ENCODE data around the gene AP1B1. TPM values are rescaled to one million over a fixed set of nuclear protein-coding genes. Genes with fewer than 3 reads are reported as not detected.

AP1B1 gene
- total and polyA plus RNA-seq, 2 of the 8 experiments (the other 6 are each of a cell fraction or from before 2014, with no cell fraction given): 64.2 to 86.8 TPM

DNA sequence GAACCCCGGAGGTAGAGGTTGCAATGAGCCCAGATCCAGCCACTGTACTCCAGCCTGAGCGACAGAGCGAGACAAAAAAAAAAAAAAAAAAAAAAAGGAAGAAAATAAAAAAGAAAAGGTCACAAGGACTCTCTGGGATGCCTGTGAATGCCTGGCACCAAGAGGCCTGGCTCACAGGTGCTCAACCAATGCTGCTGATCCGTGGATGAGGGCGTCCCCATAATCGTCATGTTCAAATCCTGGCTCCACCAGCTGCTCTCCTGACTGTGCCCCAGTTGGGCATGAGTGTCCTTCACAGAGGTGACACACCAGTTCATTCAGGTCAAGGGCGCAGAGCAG, 82.6 kb downstream of the AP1B1 start:
- peak overlapping the region; percentile 95; the same call in 1 of the 2 replicates for H2BK5ac ChIP-seq (ENCODE audit: low read depth, low read length)
- ChIA-PET CTCF (ENCODE audit: partially characterized antibody) (interaction anchor here (0.6 to 2.2 kb wide), 6 partner anchors 12 to 218 kb away, joined by 3 to 10 read pairs (median 4); no protein-coding TSS in a partner anchor), POLR2A (ENCODE audit: partially characterized antibody) (interaction anchor here (0.8 to 9.1 kb wide), 13 partner anchors 8 to 85 kb away, joined by 3 to 66 read pairs (median 7); partner anchors contain the start of genes EWSR1, RASL10A and RHBDD3)
- 68% methylated on average over 7 of the region's 7 CpGs; no CpG with 5 or more reads in 1 of the 2 experiments for WGBS, 2 experiments (ENCODE audit: extremely low coverage in 1 of 2, insufficient coverage in 1 of 2, insufficient read length in 1 of 2, insufficient replicate concordance in 2 of 2, low coverage in 1 of 2, low lambda C conversion rate in 2 of 2, missing lambda C conversion rate in 1 of 2)
- no peak overlapping the region for H3K56ac ChIP-seq (replicated peaks; ENCODE audit: insufficient read length, low read depth, low read length)
- no peak for FAIRE-seq
- no peak overlapping the region for H2AK5ac ChIP-seq (ENCODE audit: low read depth, low read length)
- H4K91ac ChIP-seq (replicated peaks; ENCODE audit: insufficient read length, low read length): peak overlapping the region; percentile 83
- H3K79me2 ChIP-seq (ENCODE audit: control insufficient read depth in 1 of 2, insufficient read depth in 2 of 2, low read length in 2 of 2): no peaks in the 10 kb centered on the region
- no peak overlapping the region for H2BK20ac ChIP-seq (ENCODE audit: low read length)
- H4K8ac ChIP-seq (ENCODE audit: extremely low read depth, insufficient read depth, low read length): no peak overlapping the region
- H3K4me3 ChIP-seq (ENCODE audit: extremely low read depth in 1 of 4, insufficient read depth in 2 of 4, low read depth in 3 of 4, low read length in 4 of 4): peak overlapping the region; percentile 40 to 68 (median 52); a peak in 7 of 8 replicates
- H3K9me3 ChIP-seq (ENCODE audit: insufficient read depth in 2 of 2, low read depth in 1 of 2, low read length in 1 of 2): no peaks in the 10 kb centered on the region
- no peak overlapping the region for H3K27ac ChIP-seq (ENCODE audit: low read depth, low read length)
- H3K36me3 ChIP-seq (ENCODE audit: control insufficient read depth in 2 of 4, insufficient read depth in 4 of 4, low read length in 3 of 4): peaks cover 0 to 2% (median under 1%) of the 10 kb centered on the region in 4 experiments; a peak in 1 of 8 replicates
- peaks cover 0 to 8% of the 10 kb centered on the region in 2 experiments for H4K20me1 ChIP-seq (replicated peaks in 1 of 2; ENCODE audit: control insufficient read depth in 1 of 2, insufficient read depth in 2 of 2, low read length in 2 of 2)
- DNase-seq (ENCODE audit: low read depth in 1 of 2, low spot score in 2 of 2): no peak
- H2BK120ac ChIP-seq (replicated peaks; ENCODE audit: low read depth, low read length): peak overlapping the region; percentile 62
- H3K9ac ChIP-seq (replicated peaks in 1 of 4; ENCODE audit: extremely low read depth in 1 of 4, low read depth in 3 of 4, low read length in 3 of 4): no peak overlapping the region
- no peaks in the 10 kb centered on the region for H3K79me1 ChIP-seq (ENCODE audit: low read depth, low read length)
- H3K14ac ChIP-seq (ENCODE audit: insufficient read length): no peak overlapping the region
- peak overlapping the region; percentile 79 for H3K18ac ChIP-seq (ENCODE audit: extremely low read depth, low read length)
- peaks cover 0 to 10% (median 5%) of the 10 kb centered on the region in 4 experiments; a peak in 5 of 7 replicates for H3K4me1 ChIP-seq (replicated peaks in 1 of 4; ENCODE audit: control insufficient read depth in 3 of 4, insufficient read depth in 4 of 4, low read length in 3 of 4)
- no peak overlapping the region for H3K23ac ChIP-seq (ENCODE audit: insufficient read length)
- H3K27me3 ChIP-seq (replicated peaks in 1 of 4; ENCODE audit: control insufficient read depth in 3 of 4, extremely low read depth in 1 of 4, insufficient read depth in 3 of 4, low read length in 3 of 4): peaks cover 0 to 7% (median 0%) of the 10 kb centered on the region in 4 experiments; a peak in 2 of 7 replicates
- H4K5ac ChIP-seq (ENCODE audit: insufficient read length, low read depth, low read length): peak overlapping the region; percentile 17
- H3K4ac ChIP-seq (replicated peaks; ENCODE audit: insufficient read length, low read depth, low read length): peak overlapping the region; percentile 63
- H2AFZ ChIP-seq (ENCODE audit: low read length): no peak overlapping the region
- H2BK15ac ChIP-seq (ENCODE audit: low read length): peak overlapping the region; percentile 93; the same call in 1 of the 2 replicates
- H2BK12ac ChIP-seq (ENCODE audit: low read depth, low read length): peak overlapping the region; percentile 91; the same call in 1 of the 2 replicates
- H3K4me2 ChIP-seq (ENCODE audit: insufficient read depth in 1 of 2, low read depth in 2 of 2, low read length in 2 of 2): peak overlapping the region; percentile 72 to 74
- H3K23me2 ChIP-seq (ENCODE audit: low read depth, low read length): peaks cover 6% of the 10 kb centered on the region; the same call in 1 of the 2 replicates
- TF ChIP-seq MAFK (IDR thresholded peaks at IDR 0.05; ENCODE audit: low read depth, low read length) (no peak), CEBPB (IDR thresholded peaks at IDR 0.05; ENCODE audit: low read depth, low read length) (no peak), RBBP5 (IDR thresholded peaks at IDR 0.05; ENCODE audit: borderline replicate concordance, low read depth, low read length) (no peak), POLR2AphosphoS5 (IDR thresholded peaks at IDR 0.05; ENCODE audit: low read depth, low read length) (no peak), TAF7 (optimal IDR thresholded peaks at IDR 0.05; ENCODE audit: borderline replicate concordance, low read depth, low read length) (no peak), HDAC2 (IDR thresholded peaks at IDR 0.05; ENCODE audit: borderline replicate concordance in 1 of 2, low read depth in 2 of 2, low read length in 2 of 2) (no peak), ZNF274 (IDR thresholded peaks at IDR 0.05; ENCODE audit: borderline replicate concordance, extremely low read depth, low read length) (no peak), SUZ12 (IDR thresholded peaks at IDR 0.05; ENCODE audit: low read length) (no peak), TEAD4 (IDR thresholded peaks at IDR 0.05; ENCODE audit: low read depth, low read length) (no peak)
- TF ChIP-seq, protein P1, sequence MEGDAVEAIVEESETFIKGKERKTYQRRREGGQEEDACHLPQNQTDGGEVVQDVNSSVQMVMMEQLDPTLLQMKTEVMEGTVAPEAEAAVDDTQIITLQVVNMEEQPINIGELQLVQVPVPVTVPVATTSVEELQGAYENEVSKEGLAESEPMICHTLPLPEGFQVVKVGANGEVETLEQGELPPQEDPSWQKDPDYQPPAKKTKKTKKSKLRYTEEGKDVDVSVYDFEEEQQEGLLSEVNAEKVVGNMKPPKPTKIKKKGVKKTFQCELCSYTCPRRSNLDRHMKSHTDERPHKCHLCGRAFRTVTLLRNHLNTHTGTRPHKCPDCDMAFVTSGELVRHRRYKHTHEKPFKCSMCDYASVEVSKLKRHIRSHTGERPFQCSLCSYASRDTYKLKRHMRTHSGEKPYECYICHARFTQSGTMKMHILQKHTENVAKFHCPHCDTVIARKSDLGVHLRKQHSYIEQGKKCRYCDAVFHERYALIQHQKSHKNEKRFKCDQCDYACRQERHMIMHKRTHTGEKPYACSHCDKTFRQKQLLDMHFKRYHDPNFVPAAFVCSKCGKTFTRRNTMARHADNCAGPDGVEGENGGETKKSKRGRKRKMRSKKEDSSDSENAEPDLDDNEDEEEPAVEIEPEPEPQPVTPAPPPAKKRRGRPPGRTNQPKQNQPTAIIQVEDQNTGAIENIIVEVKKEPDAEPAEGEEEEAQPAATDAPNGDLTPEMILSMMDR (IDR thresholded peaks at IDR 0.05; ENCODE audit: control extremely low read depth in 1 of 3, insufficient read depth in 1 of 3, low read depth in 1 of 3, low read length in 3 of 3): no peak

Measured in H1 (cell line).